H1 (cell line): ENCODE data around the gene CSRP1. TPM values are rescaled to one million over a fixed set of nuclear protein-coding genes. Genes with fewer than 3 reads are reported as not detected.

ENCODE experiments used
- E2F6 ChIP-seq: IDR thresholded peaks from 2 replicates; pipeline ENCODE4 v1.6.1; 2012; ENCODE audit warnings: inconsistent platforms
- NRF1 ChIP-seq: IDR thresholded peaks from 2 replicates; pipeline ENCODE4 v1.6.1; 2011; ENCODE audit warnings: mild to moderate bottlenecking, low read depth, low read length, improper control_type of control experiment
- POU5F1 ChIP-seq: IDR thresholded peaks from 2 replicates; pipeline ENCODE4 v1.6.1; 2011; ENCODE audit warnings: low read depth, mild to moderate bottlenecking, low read length, moderate library complexity
- SP4 ChIP-seq: IDR thresholded peaks from 2 replicates; pipeline ENCODE4 v1.6.1; 2012; ENCODE audit warnings: low read length, inconsistent platforms
- TBP ChIP-seq: IDR thresholded peaks from 2 replicates; pipeline ENCODE4 v1.6.1; 2011; ENCODE audit warnings: low read depth, low read length, improper control_type of control experiment
- TEAD4 ChIP-seq: IDR thresholded peaks from 2 replicates; pipeline ENCODE4 v1.6.1; 2012; ENCODE audit warnings: low read depth, low read length, inconsistent platforms, mixed read lengths
- polyA plus RNA-seq, 7 experiments: library from polyadenylated mRNA; depleted of rRNA in 3 of 7; stranded (reverse) in 5 of 7; unstranded in 2 of 7; fragments of >200 nt in 5 of 7; fragments of 200-250 nt in 2 of 7; gene quantifications; 1 replicate in 5 of 7; 2 replicates in 1 of 7; 4 replicates in 1 of 7; pipeline versions ENCODE4 v1.2.1 to v1.2.3, GENCODE V29; 2011 to 2013; ENCODE audit warnings: missing spikeins in 2 of 7, mixed read lengths in 2 of 7
- total RNA-seq: library from RNA; stranded (reverse); fragmentation: NEBNext Ultra II Directional; extraction: Animal tissue kit (Norgen Biotek cat#: 25700); gene quantifications from 2 replicates; pipeline ENCODE4 v1.2.1, GENCODE V29; 2021

The CSRP1 gene
- total and polyA plus RNA-seq, 2 of the 8 experiments (the other 6 are each of a cell fraction or from before 2014, with no cell fraction given) = 14.2 to 22.3 TPM

- TF ChIP-seq SP4 = no peak
- no peak for TF ChIP-seq TBP
- no peak for TF ChIP-seq E2F6
- no peak for TF ChIP-seq POU5F1
- no peak for TF ChIP-seq NRF1
- TF ChIP-seq TEAD4 = no peak
These were observed 1.4 kb downstream of the CSRP1 start (continued) for GRCh38 chr1:201505503-201505890.
